DMS79 (cell line): ENCODE measurements around the gene TMEM11.
A peak's percentile ranks its signal among the peaks of the same experiment; 100 is the strongest.
"Not testable (repeated sequence)": the region's sequence is repeated elsewhere in the genome, so short reads cannot be mapped to it uniquely, and the experiment has no call there.

Experiments used
- DNase-seq: peaks from one replicate; lab custom pipeline; 2025; lab: John Stamatoyannopoulos, UW

TMEM11 gene

GRCh38 chr17:21211825-21212479 lies 2.0 kb downstream of the TMEM11 start:
- DNase-seq: no peak

- DNase-seq: peak; percentile 22
Observed at GRCh38 chr17:21210411-21211076, 3.4 kb downstream of the TMEM11 start.

- DNase-seq: peak; percentile 32
Observed at GRCh38 chr17:21209511-21210175, 4.3 kb downstream of the TMEM11 start.

GRCh38 chr17:21208352-21208751 lies 5.6 kb downstream of the TMEM11 start:
- DNase-seq: no peak

GRCh38 chr17:21204935-21205334 lies 9.0 kb downstream of the TMEM11 start:
- DNase-seq: no peak

- no peak for DNase-seq
Observed at GRCh38 chr17:21202512-21202911, 11.4 kb downstream of the TMEM11 start.

- DNase-seq: no peak
Observed at GRCh38 chr17:21201874-21202273, 12.1 kb downstream of the TMEM11 start.

- DNase-seq: no peak
Observed at GRCh38 chr17:21201298-21201595, 12.7 kb downstream of the TMEM11 start.

- no peak for DNase-seq
Observed at GRCh38 chr17:21200590-21201297, 13.2 kb downstream of the TMEM11 start.

- DNase-seq: no peak
Observed at GRCh38 chr17:21199856-21200255, 14.1 kb downstream of the TMEM11 start.

- no peak for DNase-seq
Observed at GRCh38 chr17:21199311-21199710, 14.7 kb downstream of the TMEM11 start.

- DNase-seq: no peak
Observed at GRCh38 chr17:21198411-21198810, 15.6 kb downstream of the TMEM11 start.

- DNase-seq: no peak
Observed at GRCh38 chr17:21196126-21196525, 17.8 kb downstream of the TMEM11 start.

- peak; percentile 41 for DNase-seq
Observed at GRCh38 chr17:21194703-21195102, 19.3 kb downstream of the TMEM11 start.

GRCh38 chr17:21194226-21194625 lies 19.7 kb downstream of the TMEM11 start:
- peak; percentile 40 for DNase-seq

- DNase-seq: no peak
Observed at GRCh38 chr17:21193031-21193430, 20.9 kb downstream of the TMEM11 start.

- not testable (repeated sequence) for DNase-seq
Observed at GRCh38 chr17:21192414-21192813, 21.5 kb downstream of the TMEM11 start.

GRCh38 chr17:21191698-21192097 lies 22.3 kb downstream of the TMEM11 start:
- DNase-seq: no peak

GRCh38 chr17:21190078-21190477 lies 23.9 kb downstream of the TMEM11 start:
- DNase-seq: no peak

GRCh38 chr17:21189361-21189760 lies 24.6 kb downstream of the TMEM11 start:
- DNase-seq: no peak

GRCh38 chr17:21186399-21187187 lies 27.4 kb downstream of the TMEM11 start:
- DNase-seq: no peak

- DNase-seq: no peak
Observed at GRCh38 chr17:21185061-21185460, 28.9 kb downstream of the TMEM11 start.
